Mesenchymal stem cell (in vitro differentiated cells and primary cell): ENCODE data around the gene SPDYC.

Experiments
- DNase-seq: peaks from one replicate; pipeline ENCODE4 v3.0.0-alpha.2; 2013
- H2AFZ ChIP-seq: one replicate; pipeline ENCODE4 v1.6.1; 2013; ENCODE audit warnings: low read depth, mild to moderate bottlenecking, control low read depth, inconsistent platforms, low read length, moderate library complexity
- H2AK5ac ChIP-seq: 2 replicates; pipeline ENCODE4 v1.6.1; 2013; ENCODE audit warnings: low read length, moderate library complexity, mild to moderate bottlenecking, inconsistent platforms; ENCODE audit not compliant: severe bottlenecking
- H2BK120ac ChIP-seq: one replicate; pipeline ENCODE4 v1.6.1; 2013; ENCODE audit warnings: low read depth, mild to moderate bottlenecking, inconsistent platforms, low read length, moderate library complexity
- H2BK12ac ChIP-seq, 2 experiments: one replicate each; pipeline ENCODE4 v1.6.1; 2013; ENCODE audit warnings: inconsistent platforms in 2 of 2, low read length in 2 of 2, mild to moderate bottlenecking in 2 of 2, moderate library complexity in 2 of 2, control low read depth in 1 of 2
- H2BK15ac ChIP-seq: one replicate; pipeline ENCODE4 v1.6.1; 2013; ENCODE audit warnings: mild to moderate bottlenecking, low read depth, inconsistent platforms; ENCODE audit not compliant: poor library complexity, severe bottlenecking
- H2BK5ac ChIP-seq: 2 replicates; pipeline ENCODE4 v1.6.1; 2013; ENCODE audit warnings: low read depth, mild to moderate bottlenecking, low read length, control low read depth, inconsistent platforms; ENCODE audit not compliant: poor library complexity, severe bottlenecking
- H3K14ac ChIP-seq, 2 experiments: one replicate each; pipeline ENCODE4 v1.6.1; 2013; ENCODE audit warnings: inconsistent platforms in 2 of 2, low read length in 2 of 2, control low read depth in 1 of 2, mild to moderate bottlenecking in 1 of 2, moderate library complexity in 1 of 2
- H3K18ac ChIP-seq, 2 experiments: one replicate each; pipeline ENCODE4 v1.6.1; 2013; ENCODE audit warnings: inconsistent platforms in 2 of 2, low read length in 2 of 2, control low read depth in 1 of 2, low read depth in 1 of 2, mild to moderate bottlenecking in 1 of 2
- H3K23ac ChIP-seq, 2 experiments: one replicate each; pipeline ENCODE4 v1.6.1; 2013; ENCODE audit warnings: inconsistent platforms in 2 of 2, low read length in 2 of 2, mild to moderate bottlenecking in 2 of 2, moderate library complexity in 2 of 2, control low read depth in 1 of 2
- H3K27ac ChIP-seq: 2 replicates; pipeline ENCODE4 v1.5.1; 2013; ENCODE audit warnings: mild to moderate bottlenecking, moderate library complexity, low read length, control low read depth, inconsistent platforms; ENCODE audit not compliant: poor library complexity, severe bottlenecking
- H3K27me3 ChIP-seq, 2 experiments: 2 replicates each; pipeline versions ENCODE4 v1.6.1 to v1.7.0; 2013; ENCODE audit warnings: low read length in 2 of 2, mild to moderate bottlenecking in 2 of 2, moderate library complexity in 2 of 2, control low read depth in 1 of 2, inconsistent platforms in 1 of 2; ENCODE audit not compliant: control insufficient read depth in 1 of 2, insufficient read depth in 1 of 2
- H3K36me3 ChIP-seq, 2 experiments: 2 replicates each; pipeline versions ENCODE4 v1.6.1 to v1.7.0; 2013; ENCODE audit warnings: low read length in 2 of 2, control low read depth in 1 of 2, inconsistent platforms in 1 of 2, low read depth in 1 of 2, mild to moderate bottlenecking in 1 of 2; ENCODE audit not compliant: insufficient read depth in 2 of 2, control insufficient read depth in 1 of 2
- H3K4ac ChIP-seq, 2 experiments: one replicate each; pipeline ENCODE4 v1.6.1; 2013; ENCODE audit warnings: inconsistent platforms in 2 of 2, low read length in 2 of 2, mild to moderate bottlenecking in 2 of 2, moderate library complexity in 2 of 2, control low read depth in 1 of 2, low read depth in 1 of 2
- H3K4me1 ChIP-seq: 2 replicates; pipeline ENCODE4 v1.6.1; 2013; ENCODE audit warnings: low read depth, low read length, control low read depth; ENCODE audit not compliant: control insufficient read depth, insufficient read depth
- H3K4me2 ChIP-seq: 2 replicates; pipeline ENCODE4 v1.6.1; 2013; ENCODE audit warnings: low read length, mild to moderate bottlenecking, inconsistent platforms; ENCODE audit not compliant: poor library complexity, severe bottlenecking
- H3K4me3 ChIP-seq, 2 experiments: 2 replicates each; pipeline versions ENCODE4 v1.5.1 to v1.7.0; 2013; ENCODE audit warnings: low read length in 2 of 2, mild to moderate bottlenecking in 2 of 2, control low read depth in 1 of 2, low read depth in 1 of 2; ENCODE audit not compliant: insufficient read depth in 1 of 2
- H3K79me1 ChIP-seq: replicated peaks from 2 replicates; pipeline ENCODE4 v1.6.1; 2013; ENCODE audit warnings: mild to moderate bottlenecking, control low read depth, low read length, inconsistent platforms; ENCODE audit not compliant: poor library complexity, severe bottlenecking
- H3K9ac ChIP-seq: 2 replicates; pipeline ENCODE4 v1.7.0; 2013; ENCODE audit warnings: mild to moderate bottlenecking, low read length, moderate library complexity
- H3K9me3 ChIP-seq: 2 replicates; pipeline ENCODE4 v1.7.0; 2013; ENCODE audit warnings: mild to moderate bottlenecking, low read length; ENCODE audit not compliant: control insufficient read depth
- H4K8ac ChIP-seq: one replicate; pipeline ENCODE4 v1.6.1; 2013; ENCODE audit warnings: inconsistent platforms, mild to moderate bottlenecking, low read length, moderate library complexity
- H4K91ac ChIP-seq: one replicate; pipeline ENCODE4 v1.6.1; 2013; ENCODE audit warnings: mild to moderate bottlenecking, low read length, inconsistent platforms
- WGBS: methylation state at CpG from one replicate; pipeline ENCODE4 v1.1.7; 2013; ENCODE audit warnings: mixed read lengths; 5-methylcytosine and 5-hydroxymethylcytosine counted together

Gene SPDYC

GRCh38 chr11:65132238-65132987 lies 37.6 kb upstream of the SPDYC start:
- Histone ChIP-seq H2AFZ (no peak overlapping the region), H3K4me1 (peaks cover 23% of the 10 kb centered on the region), H2AK5ac (no peak overlapping the region), H3K4ac (no peak overlapping the region), H2BK5ac (no peak overlapping the region), H3K9ac (peak overlapping the region; percentile 99), H3K79me1 (peaks cover 26% of the 10 kb centered on the region), H3K27ac (no peak overlapping the region), H3K9me3 (no peaks in the 10 kb centered on the region), H3K27me3 (no peaks in the 10 kb centered on the region), H3K36me3 (peaks cover 52 to 55% of the 10 kb centered on the region in 2 experiments), H4K91ac (no peak overlapping the region), H3K23ac (no peak overlapping the region), H2BK12ac (no peak overlapping the region), H3K4me3 (peak overlapping the region in 1 of 2 experiments; percentile 93), H2BK120ac (no peak overlapping the region), H4K8ac (no peak overlapping the region), H2BK15ac (no peak overlapping the region), H3K18ac (no peak overlapping the region), H3K14ac (no peak overlapping the region), H3K4me2 (no peak overlapping the region)
- WGBS, result 89% methylated on average over 8 of the region's 10 CpGs
- no peak for DNase-seq

DNA sequence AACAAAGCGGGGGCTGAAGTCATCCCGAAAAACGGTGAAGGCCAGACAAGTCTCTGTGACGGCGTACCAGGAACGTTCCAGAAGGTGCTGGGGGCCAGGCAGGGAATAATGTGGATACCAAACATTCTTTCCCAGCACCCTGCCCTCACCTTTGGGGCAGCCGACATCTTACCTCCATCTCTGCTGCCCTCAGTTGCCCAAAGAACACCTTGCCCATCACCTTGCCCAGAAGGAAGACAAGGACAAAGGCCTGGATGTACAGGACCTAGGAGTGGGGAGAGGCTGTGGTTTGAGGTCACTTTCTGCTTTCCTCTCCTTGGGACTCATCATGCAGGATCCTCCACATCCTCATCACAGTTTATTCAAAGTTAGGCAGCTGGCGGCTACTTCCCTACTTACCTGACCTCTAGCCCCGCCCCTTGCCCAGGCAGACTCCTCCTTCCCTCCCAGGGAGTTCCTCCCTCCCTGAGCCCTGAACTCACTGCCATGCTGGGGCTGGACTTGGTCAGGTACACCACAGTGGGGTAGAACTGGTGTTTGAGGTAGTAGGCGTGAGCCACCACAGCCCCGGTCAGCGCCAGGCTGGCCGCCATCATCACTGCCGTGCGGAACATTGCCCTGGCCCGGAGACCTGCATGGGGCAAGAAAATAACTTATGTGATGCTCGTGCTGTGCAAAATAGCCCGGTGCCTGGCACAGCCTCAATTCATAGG lies 36.9 kb upstream of the SPDYC start:
- H3K27ac ChIP-seq, result no peak overlapping the region
- no peak overlapping the region for H2AFZ ChIP-seq
- no peak overlapping the region for H3K14ac ChIP-seq
- H3K9ac ChIP-seq, result peak overlapping the region; percentile 99
- H3K4me2 ChIP-seq, result peak overlapping the region; percentile 91
- no peak overlapping the region for H3K4ac ChIP-seq
- no peaks in the 10 kb centered on the region for H3K27me3 ChIP-seq
- no peak overlapping the region for H2AK5ac ChIP-seq
- H2BK12ac ChIP-seq, result no peak overlapping the region
- no peaks in the 10 kb centered on the region for H3K9me3 ChIP-seq
- H2BK15ac ChIP-seq, result no peak overlapping the region
- DNase-seq, result peak; percentile 17
- no peak overlapping the region for H4K91ac ChIP-seq
- H3K4me3 ChIP-seq, result peak overlapping the region; percentile 93
- H3K23ac ChIP-seq, result no peak overlapping the region
- H3K4me1 ChIP-seq, result peaks cover 23% of the 10 kb centered on the region
- H2BK5ac ChIP-seq, result no peak overlapping the region
- no peak overlapping the region for H2BK120ac ChIP-seq
- H3K36me3 ChIP-seq, result peaks cover 45 to 48% of the 10 kb centered on the region in 2 experiments
- WGBS, result 79% methylated on average over 17 of the region's 18 CpGs
- H3K18ac ChIP-seq, result peak overlapping the region in 1 of 2 experiments; percentile 99
- no peak overlapping the region for H4K8ac ChIP-seq
- H3K79me1 ChIP-seq, result peaks cover 21% of the 10 kb centered on the region

DNA sequence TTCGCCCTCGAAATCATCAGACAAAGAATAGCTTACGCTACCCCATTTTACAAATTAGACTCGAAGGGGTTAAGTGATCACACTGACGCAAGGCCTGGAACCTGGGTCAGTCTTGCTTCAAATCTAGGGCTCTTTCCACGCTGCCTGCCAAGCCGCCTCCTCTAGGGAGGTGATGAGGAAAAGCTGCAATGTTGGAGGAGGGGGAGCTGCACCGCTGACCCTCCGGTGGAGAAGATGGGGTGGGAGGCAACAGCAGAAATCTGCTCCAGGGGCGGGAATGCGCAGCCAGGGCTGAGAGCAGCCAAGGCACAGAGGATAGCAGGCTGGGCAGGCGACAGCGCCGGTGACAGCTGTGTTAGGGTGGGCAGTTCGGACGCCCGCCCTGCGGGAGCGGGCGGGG lies 36.3 kb upstream of the SPDYC start:
- WGBS, result 5% methylated on average over 20 of the region's 20 CpGs
- H3K9ac ChIP-seq, result peak overlapping the region; percentile 99
- H2BK12ac ChIP-seq, result peak overlapping the region in 1 of 2 experiments; percentile 33

More for the DNA sequence above, 36.3 kb upstream of the SPDYC start:
- Histone ChIP-seq H3K18ac (peak overlapping the region; percentile 88 to 99), H3K27ac (no peak overlapping the region), H2BK120ac (no peak overlapping the region), H3K23ac (no peak overlapping the region), H2BK5ac (no peak overlapping the region), H4K91ac (peak overlapping the region; percentile 77), H2AK5ac (no peak overlapping the region), H4K8ac (no peak overlapping the region), H3K9me3 (no peaks in the 10 kb centered on the region), H2AFZ (no peak overlapping the region), H3K4me3 (peak overlapping the region; percentile 93), H2BK15ac (peak overlapping the region; percentile 46), H3K36me3 (peaks cover 39 to 43% of the 10 kb centered on the region in 2 experiments), H3K4me1 (peaks cover 23% of the 10 kb centered on the region), H3K4ac (peak overlapping the region; percentile 39 to 86), H3K27me3 (no peaks in the 10 kb centered on the region), H3K79me1 (peaks cover 18% of the 10 kb centered on the region), H3K4me2 (peak overlapping the region; percentile 91), H3K14ac (no peak overlapping the region)
- peak; percentile 29 for DNase-seq
